ENCODE measurements around the gene ARHGAP27.
"Not testable (repeated sequence)": the region's sequence is repeated elsewhere in the genome, so short reads cannot be mapped to it uniquely, and the experiment has no call there.

ARHGAP27 gene

GRCh38 chr17:45347444-45347843 lies 85.2 kb downstream of the ARHGAP27 start:
- no peak for DNase-seq

GRCh38 chr17:45346216-45347015 lies 86.3 kb downstream of the ARHGAP27 start:
- no peak for DNase-seq

- DNase-seq = no peak
Observed at GRCh38 chr17:45345554-45346215, 87.0 kb downstream of the ARHGAP27 start.

DNA sequence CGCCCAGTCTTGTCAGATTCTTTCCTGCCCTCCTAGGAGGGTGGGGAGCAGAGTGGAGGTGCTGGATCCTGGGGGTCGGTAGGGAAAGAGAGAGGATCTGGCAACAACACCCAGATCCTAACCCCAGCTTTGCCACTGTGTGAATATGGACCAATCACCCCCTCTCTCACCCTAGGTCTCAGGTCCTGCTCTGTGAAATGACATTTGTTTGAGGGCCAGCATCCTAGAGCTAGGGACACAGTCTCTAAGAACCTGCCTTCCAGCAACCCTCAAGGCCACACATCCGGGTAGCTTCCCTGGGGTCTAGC lies 87.5 kb downstream of the ARHGAP27 start:
- DNase-seq = no peak

- DNase-seq = not testable (repeated sequence)
Observed at GRCh38 chr17:45343967-45344664, 88.6 kb downstream of the ARHGAP27 start.
